Smooth muscle cell (in vitro differentiated cells): ENCODE results near the gene EPB41L4A. TPM values are rescaled to one million over a fixed set of nuclear protein-coding genes. Genes with fewer than 3 reads are reported as not detected.
A peak's percentile ranks its signal among the peaks of the same experiment; 100 is the strongest.

ENCODE experiments used
- DNase-seq: peaks from one replicate; lab custom pipeline; 2025; ENCODE audit not compliant: unreplicated experiment; lab: John Stamatoyannopoulos, UW
- H2AFZ ChIP-seq: fragments of 200-600 bp; sonication (generic); 2 replicates; pipeline ENCODE4 v1.6.0; 2016; ENCODE audit warnings: antibody characterized with exemption, low read depth, mild to moderate bottlenecking
- H3F3A ChIP-seq: fragments of 200-600 bp; sonication (generic); 2 replicates; pipeline ENCODE4 v1.6.0; 2017; ENCODE audit warnings: antibody characterized with exemption, low read depth
- H3K27ac ChIP-seq: fragments of 200-600 bp; sonication (generic); 2 replicates; pipeline ENCODE4 v1.5.1; 2016; ENCODE audit warnings: low read depth, mild to moderate bottlenecking
- H3K27me3 ChIP-seq: fragments of 200-600 bp; sonication (generic); 2 replicates; pipeline ENCODE4 v1.6.1; 2016; ENCODE audit warnings: low read depth, mild to moderate bottlenecking
- H3K36me3 ChIP-seq: fragments of 200-600 bp; sonication (generic); 2 replicates; pipeline ENCODE4 v1.5.1; 2016; ENCODE audit warnings: low read depth
- H3K4me1 ChIP-seq: fragments of 200-600 bp; sonication (generic); 2 replicates; pipeline ENCODE4 v1.5.1; 2016; ENCODE audit warnings: low read depth
- H3K4me2 ChIP-seq: fragments of 200-600 bp; sonication (generic); 2 replicates; pipeline ENCODE4 v1.6.0; 2016; ENCODE audit warnings: mild to moderate bottlenecking
- H3K4me3 ChIP-seq: fragments of 200-600 bp; sonication (generic); 2 replicates; pipeline ENCODE4 v1.5.1; 2016; ENCODE audit warnings: mild to moderate bottlenecking
- H3K79me2 ChIP-seq: fragments of 200-600 bp; sonication (generic); 2 replicates; pipeline ENCODE4 v1.6.0; 2016; ENCODE audit warnings: low read depth, mild to moderate bottlenecking
- H3K9ac ChIP-seq: fragments of 200-600 bp; sonication (generic); 2 replicates; pipeline ENCODE4 v1.6.0; 2016; ENCODE audit warnings: low read depth
- H3K9me3 ChIP-seq: fragments of 200-600 bp; sonication (generic); replicated peaks from 2 replicates; pipeline ENCODE4 v1.5.1; 2016; ENCODE audit warnings: low read depth
- H4K20me1 ChIP-seq: fragments of 200-600 bp; sonication (generic); 2 replicates; pipeline ENCODE4 v1.6.0; 2016; ENCODE audit warnings: low read depth
- WGBS: methylation state at CpG from one replicate; pipeline ENCODE4 v1.1.7; 2016; ENCODE audit warnings: low lambda C conversion rate; 5-methylcytosine and 5-hydroxymethylcytosine counted together
- polyA plus RNA-seq: library from polyadenylated mRNA; unstranded; fragments of >200 nt; fragmentation: Nextera tagmentation; extraction: Ambion mirVana; gene quantifications from 2 replicates; pipeline ENCODE4 v1.2.1, GENCODE V29; 2016
- total RNA-seq: library from RNA; depleted of rRNA; stranded (reverse); fragments of >200 nt; gene quantifications from 2 replicates; pipeline ENCODE4 v1.2.3, GENCODE V29; 2014
- TF ChIP-seq, protein P1 (sequence below): fragments of 200-600 bp; sonication (generic); IDR thresholded peaks from 2 replicates; pipeline ENCODE4 v1.5.1; 2017; ENCODE audit warnings: borderline replicate concordance, mild to moderate bottlenecking, antibody characterized with exemption; ENCODE audit not compliant: insufficient read depth, poor library complexity, severe bottlenecking

The EPB41L4A gene
- total and polyA plus RNA-seq, 2 experiments from 2014 or later, result 2.9 to 8.9 TPM

- no peak overlapping the region for H3K4me3 ChIP-seq
- H3K9ac ChIP-seq, result no peak overlapping the region
- no peaks in the 10 kb centered on the region for H3K4me1 ChIP-seq
- no peak for DNase-seq
- H3F3A ChIP-seq, result peaks cover 7% of the 10 kb centered on the region
- TF ChIP-seq, protein P1, sequence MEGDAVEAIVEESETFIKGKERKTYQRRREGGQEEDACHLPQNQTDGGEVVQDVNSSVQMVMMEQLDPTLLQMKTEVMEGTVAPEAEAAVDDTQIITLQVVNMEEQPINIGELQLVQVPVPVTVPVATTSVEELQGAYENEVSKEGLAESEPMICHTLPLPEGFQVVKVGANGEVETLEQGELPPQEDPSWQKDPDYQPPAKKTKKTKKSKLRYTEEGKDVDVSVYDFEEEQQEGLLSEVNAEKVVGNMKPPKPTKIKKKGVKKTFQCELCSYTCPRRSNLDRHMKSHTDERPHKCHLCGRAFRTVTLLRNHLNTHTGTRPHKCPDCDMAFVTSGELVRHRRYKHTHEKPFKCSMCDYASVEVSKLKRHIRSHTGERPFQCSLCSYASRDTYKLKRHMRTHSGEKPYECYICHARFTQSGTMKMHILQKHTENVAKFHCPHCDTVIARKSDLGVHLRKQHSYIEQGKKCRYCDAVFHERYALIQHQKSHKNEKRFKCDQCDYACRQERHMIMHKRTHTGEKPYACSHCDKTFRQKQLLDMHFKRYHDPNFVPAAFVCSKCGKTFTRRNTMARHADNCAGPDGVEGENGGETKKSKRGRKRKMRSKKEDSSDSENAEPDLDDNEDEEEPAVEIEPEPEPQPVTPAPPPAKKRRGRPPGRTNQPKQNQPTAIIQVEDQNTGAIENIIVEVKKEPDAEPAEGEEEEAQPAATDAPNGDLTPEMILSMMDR, result no peak
- no peaks in the 10 kb centered on the region for H3K9me3 ChIP-seq
- H2AFZ ChIP-seq, result no peak overlapping the region
- H3K36me3 ChIP-seq, result no peaks in the 10 kb centered on the region
- H3K79me2 ChIP-seq, result no peaks in the 10 kb centered on the region
- no peak overlapping the region for H3K4me2 ChIP-seq
- WGBS, result 71% methylated on average over 4 of the region's 4 CpGs
- no peaks in the 10 kb centered on the region for H3K27me3 ChIP-seq
- no peak overlapping the region for H3K27ac ChIP-seq
- no peaks in the 10 kb centered on the region for H4K20me1 ChIP-seq
These were observed 269.4 kb downstream of the EPB41L4A start for GRCh38 chr5:112149727-112150126.

DNA sequence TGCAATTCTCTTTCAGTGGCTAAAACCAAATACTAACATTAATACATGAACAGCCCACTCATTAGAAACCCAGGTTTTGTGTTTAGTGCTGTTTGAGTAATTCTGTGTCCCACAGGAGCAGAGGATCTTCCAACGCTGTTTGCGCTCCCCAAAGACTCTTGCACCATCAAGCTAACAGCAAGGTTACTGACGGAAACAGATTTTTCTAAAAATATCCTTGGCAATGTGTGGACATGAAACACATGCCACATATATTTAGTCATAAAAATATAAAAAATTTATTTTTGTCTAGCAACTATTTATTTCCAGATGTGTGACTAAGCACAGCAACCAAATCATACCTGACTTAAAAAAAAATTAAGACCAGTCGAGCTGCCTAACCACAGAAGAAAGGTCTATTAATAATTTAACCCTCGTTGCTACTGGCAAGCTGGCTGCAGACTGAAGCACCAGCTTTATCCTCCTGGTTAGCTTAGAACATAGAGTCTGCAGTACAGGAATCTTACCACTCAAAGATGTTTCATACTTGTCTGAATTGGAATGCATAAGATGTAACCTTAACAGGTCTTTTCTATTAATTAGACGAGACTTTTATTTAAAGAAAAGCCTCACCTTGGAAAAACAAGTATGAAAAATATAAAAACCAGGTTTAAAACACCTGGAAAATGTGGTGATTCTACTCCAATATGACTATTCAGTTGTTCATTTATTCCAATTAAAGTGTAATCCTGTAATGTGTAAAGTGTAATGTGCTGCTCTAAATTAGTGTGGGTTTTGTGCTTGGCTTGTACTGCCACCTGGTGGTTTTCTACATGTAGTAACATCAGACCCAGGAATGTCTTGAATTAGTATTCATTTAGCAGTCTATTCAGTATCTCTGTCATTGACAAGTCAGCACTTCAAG lies 272.5 kb downstream of the EPB41L4A start:
- no peaks in the 10 kb centered on the region for H4K20me1 ChIP-seq
- no peaks in the 10 kb centered on the region for H3K4me1 ChIP-seq
- TF ChIP-seq, protein P1, result peak; percentile 88
- no peaks in the 10 kb centered on the region for H3K27me3 ChIP-seq
- no peak overlapping the region for H2AFZ ChIP-seq
- peak overlapping the region; percentile 22 for H3K4me2 ChIP-seq
- WGBS, result 55% methylated on average over 6 of the region's 6 CpGs
- H3K9ac ChIP-seq, result no peak overlapping the region
- no peak for DNase-seq
- H3F3A ChIP-seq, result peaks cover 7% of the 10 kb centered on the region
- no peak overlapping the region for H3K4me3 ChIP-seq
- no peaks in the 10 kb centered on the region for H3K9me3 ChIP-seq
- H3K36me3 ChIP-seq, result no peaks in the 10 kb centered on the region
- H3K79me2 ChIP-seq, result no peaks in the 10 kb centered on the region
- H3K27ac ChIP-seq, result peak overlapping the region; percentile 32

DNA sequence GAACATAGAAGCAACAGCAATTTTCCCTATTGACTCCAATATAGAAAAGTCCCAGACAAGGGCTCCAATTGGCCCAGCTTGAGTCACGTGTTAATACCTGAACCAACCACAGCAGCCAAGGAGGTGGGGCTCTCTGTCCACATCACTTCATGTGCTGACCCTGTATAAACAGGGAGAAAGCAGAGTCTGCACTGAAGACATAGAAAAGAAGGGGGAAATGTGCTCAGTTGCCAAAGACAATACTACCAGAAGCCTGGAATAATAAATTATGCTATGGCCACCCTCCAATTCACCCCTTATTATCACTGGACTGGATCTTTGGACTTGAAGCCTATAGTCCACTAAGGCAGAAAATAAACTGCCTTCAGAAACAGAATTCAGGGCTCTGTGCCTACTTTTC lies 275.4 kb downstream of the EPB41L4A start:
- no peaks in the 10 kb centered on the region for H3K4me1 ChIP-seq
- no peak for DNase-seq
- H3K9ac ChIP-seq, result no peak overlapping the region
- 97% methylated on average over 1 of the region's 1 CpG for WGBS
- H4K20me1 ChIP-seq, result no peaks in the 10 kb centered on the region
- no peaks in the 10 kb centered on the region for H3K79me2 ChIP-seq
- H3F3A ChIP-seq, result peaks cover 3% of the 10 kb centered on the region
- H3K4me3 ChIP-seq, result no peak overlapping the region
- no peaks in the 10 kb centered on the region for H3K36me3 ChIP-seq
- H3K27me3 ChIP-seq, result no peaks in the 10 kb centered on the region
- no peaks in the 10 kb centered on the region for H3K9me3 ChIP-seq
- H2AFZ ChIP-seq, result no peak overlapping the region
- TF ChIP-seq, protein P1, result no peak
- no peak overlapping the region for H3K27ac ChIP-seq
- H3K4me2 ChIP-seq, result no peak overlapping the region
